Skeletal muscle tissue (tissue), 4 donors: ENCODE measurements around the gene LZTS2. TPM values are rescaled to one million over a fixed set of nuclear protein-coding genes. Genes with fewer than 3 reads are reported as not detected.

ENCODE experiments used
- H3K27ac ChIP-seq: one replicate; pipeline ENCODE4 v1.7.0; 2013; ENCODE audit warnings: mild to moderate bottlenecking, low read depth, low read length, inconsistent platforms
- H3K27me3 ChIP-seq, 3 donors: one replicate each; pipeline ENCODE4 v1.7.0; 2013; ENCODE audit warnings: low read length in 3 of 3; ENCODE audit not compliant: control insufficient read depth in 3 of 3, insufficient read depth in 3 of 3
- H3K36me3 ChIP-seq, 3 donors: one replicate each; pipeline ENCODE4 v1.7.0; 2013; ENCODE audit warnings: low read length in 3 of 3; ENCODE audit not compliant: control insufficient read depth in 3 of 3, insufficient read depth in 3 of 3
- H3K4me1 ChIP-seq, 3 donors: one replicate each; pipeline ENCODE4 v1.7.0; 2013; ENCODE audit warnings: low read length in 3 of 3, mild to moderate bottlenecking in 3 of 3; ENCODE audit not compliant: control insufficient read depth in 3 of 3, insufficient read depth in 3 of 3
- H3K4me3 ChIP-seq, 3 donors: one replicate each; pipeline ENCODE4 v1.7.0; 2013; ENCODE audit warnings: low read length in 3 of 3
- H3K9ac ChIP-seq, 3 donors: one replicate each; pipeline ENCODE4 v1.7.0; 2013; ENCODE audit warnings: low read length in 3 of 3, mild to moderate bottlenecking in 3 of 3, moderate library complexity in 2 of 3, low read depth in 1 of 3
- H3K9me3 ChIP-seq, 3 donors: one replicate each; pipeline ENCODE4 v1.7.0; 2013; ENCODE audit warnings: low read length in 3 of 3; ENCODE audit not compliant: control insufficient read depth in 3 of 3
- total RNA-seq: library from RNA; depleted of rRNA; stranded (reverse); fragments of >200 nt; gene quantifications from one replicate; pipeline ENCODE4 v1.2.3, GENCODE V29; 2014
- donor health status: Osteomylitis.

The LZTS2 gene
- total RNA-seq, 1 donor from 2014 or later: 37.6 TPM

- Histone ChIP-seq H3K9ac (no peak overlapping the region), H3K27ac (no peak overlapping the region), H3K4me1 (peaks cover 25 to 56% (median 36%) of the 10 kb centered on the region in 3 donors), H3K9me3 (no peaks in the 10 kb centered on the region), H3K27me3 (no peaks in the 10 kb centered on the region), H3K4me3 (no peak overlapping the region), H3K36me3 (peaks cover 43 to 54% (median 51%) of the 10 kb centered on the region in 3 donors)
Measured at GRCh38 chr10:100985336-100985735, 14.3 kb upstream of the LZTS2 start.

DNA sequence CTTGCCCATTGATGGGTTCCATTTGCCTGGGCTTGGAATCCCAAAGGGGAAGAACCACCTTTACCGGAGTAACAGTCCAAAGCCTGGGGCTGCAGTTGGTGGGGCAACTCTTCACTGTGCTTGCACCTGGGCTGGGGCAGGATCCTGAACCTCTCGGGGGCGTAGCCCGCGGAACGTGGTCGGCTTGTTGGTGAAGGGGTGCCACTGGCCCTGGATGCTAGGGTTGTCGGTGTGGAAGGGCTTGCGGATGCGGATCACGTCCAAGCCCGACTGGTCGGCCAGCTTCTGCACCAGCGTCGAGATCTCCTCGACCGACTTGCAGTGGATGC lies 13.0 kb upstream of the LZTS2 start:
- Histone ChIP-seq H3K27me3 (no peaks in the 10 kb centered on the region), H3K4me1 (peaks cover 27 to 58% (median 38%) of the 10 kb centered on the region in 3 donors), H3K4me3 (peak overlapping the region; percentile 95 to 100 (median 97)), H3K36me3 (peaks cover 46 to 54% (median 50%) of the 10 kb centered on the region in 3 donors), H3K9ac (peak overlapping the region; percentile 90 to 98 (median 91)), H3K9me3 (no peaks in the 10 kb centered on the region), H3K27ac (peak overlapping the region; percentile 75)

DNA sequence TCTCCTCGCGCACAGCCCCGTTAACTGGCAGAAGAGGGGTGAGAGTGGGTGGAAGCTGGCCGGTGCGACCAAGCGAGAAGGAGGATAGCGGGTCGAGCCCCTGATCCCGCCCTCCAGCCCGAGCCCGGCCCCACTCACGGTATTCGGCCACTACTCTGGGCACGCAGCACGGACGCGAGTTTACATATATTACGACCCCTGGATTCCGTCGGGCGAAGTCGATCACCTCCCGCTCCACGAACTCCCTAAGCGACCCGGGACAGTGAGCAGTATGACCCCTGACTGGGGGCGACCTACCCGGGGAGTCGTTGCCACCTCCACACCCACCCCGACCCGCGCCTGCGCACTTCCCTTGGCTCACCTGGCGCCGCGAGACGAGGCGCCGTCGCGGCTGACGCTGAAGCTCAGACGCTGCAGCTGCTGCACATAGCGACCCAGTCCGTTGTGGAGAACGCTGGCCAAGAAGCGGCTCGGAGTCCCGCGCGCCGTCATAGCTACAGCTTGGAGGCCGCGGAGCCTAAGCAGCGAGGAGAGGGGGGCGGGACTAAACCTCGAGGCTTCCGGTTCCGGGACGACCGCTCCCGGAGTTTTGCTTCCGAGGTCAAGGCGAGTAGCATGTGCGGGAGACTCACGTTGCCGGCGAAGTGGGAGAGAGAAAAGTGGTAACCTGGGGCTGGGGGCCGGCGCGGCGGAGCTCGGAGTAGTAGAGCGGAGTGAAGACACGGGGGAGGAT lies 12.5 kb upstream of the LZTS2 start, which contains the start of the genes MRPL43 and TWNK:
Gene MRPL43 (minus strand): TSS at position 546 of the 733 bp plus-strand sequence. CDS start 54 bp downstream, at position 492.
Gene TWNK (plus strand): TSS at position 592 of the 733 bp plus-strand sequence. CDS start 668 bp downstream, outside the sequence.
- H3K27ac ChIP-seq: peak within 1 kb of the TSS; percentile 75
- H3K9me3 ChIP-seq: no peaks in the 10 kb centered on the region
- no peaks in the 10 kb centered on the region for H3K27me3 ChIP-seq
- peaks cover 46 to 51% (median 50%) of the 10 kb centered on the region in 3 donors for H3K36me3 ChIP-seq
- H3K9ac ChIP-seq: peak within 1 kb of the TSS; percentile 90 to 98 (median 91)
- H3K4me3 ChIP-seq: peak within 1 kb of the TSS; percentile 95 to 100 (median 97)
- peaks cover 27 to 58% (median 38%) of the 10 kb centered on the region in 3 donors for H3K4me1 ChIP-seq

GRCh38 chr10:100987685-100988049 lies 11.9 kb upstream of the LZTS2 start:
- Histone ChIP-seq H3K36me3 (peaks cover 46 to 49% (median 49%) of the 10 kb centered on the region in 3 donors), H3K4me3 (peak overlapping the region; percentile 95 to 100 (median 97)), H3K27ac (peak overlapping the region; percentile 75)

GRCh38 chr10:100988166-100988565 lies 11.4 kb upstream of the LZTS2 start:
- H3K4me3 ChIP-seq: peak overlapping the region; percentile 95 to 100 (median 97)
- H3K4me1 ChIP-seq: peaks cover 27 to 56% (median 36%) of the 10 kb centered on the region in 3 donors
- H3K27ac ChIP-seq: no peak overlapping the region
- peak overlapping the region in 2 of 3 donors; percentile 14 to 98 for H3K9ac ChIP-seq
- H3K27me3 ChIP-seq: no peaks in the 10 kb centered on the region
- no peaks in the 10 kb centered on the region for H3K9me3 ChIP-seq
- peaks cover 44 to 45% (median 45%) of the 10 kb centered on the region in 3 donors for H3K36me3 ChIP-seq

More at GRCh38 chr10:100987685-100988049, 11.9 kb upstream of the LZTS2 start:
- Histone ChIP-seq H3K27me3 (no peaks in the 10 kb centered on the region), H3K9ac (peak overlapping the region; percentile 90 to 98 (median 91)), H3K4me1 (peaks cover 27 to 58% (median 38%) of the 10 kb centered on the region in 3 donors), H3K9me3 (no peaks in the 10 kb centered on the region)

DNA sequence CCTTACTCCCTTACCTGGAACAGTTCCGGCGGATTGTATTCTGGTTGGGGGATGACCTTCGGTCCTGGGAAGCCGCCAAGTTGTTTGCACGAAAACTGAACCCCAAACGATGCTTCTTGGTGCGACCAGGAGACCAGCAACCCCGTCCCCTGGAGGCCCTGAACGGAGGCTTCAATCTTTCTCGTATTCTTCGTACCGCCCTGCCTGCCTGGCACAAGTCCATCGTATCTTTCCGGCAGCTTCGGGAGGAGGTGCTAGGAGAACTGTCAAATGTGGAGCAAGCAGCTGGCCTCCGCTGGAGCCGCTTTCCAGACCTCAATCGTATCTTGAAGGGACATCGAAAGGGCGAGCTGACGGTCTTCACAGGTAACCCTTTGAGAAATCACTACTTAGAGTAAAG lies 10.5 kb upstream of the LZTS2 start:
- Histone ChIP-seq H3K27ac (no peak overlapping the region), H3K27me3 (no peaks in the 10 kb centered on the region), H3K36me3 (peaks cover 47 to 49% (median 49%) of the 10 kb centered on the region in 3 donors)

DNA sequence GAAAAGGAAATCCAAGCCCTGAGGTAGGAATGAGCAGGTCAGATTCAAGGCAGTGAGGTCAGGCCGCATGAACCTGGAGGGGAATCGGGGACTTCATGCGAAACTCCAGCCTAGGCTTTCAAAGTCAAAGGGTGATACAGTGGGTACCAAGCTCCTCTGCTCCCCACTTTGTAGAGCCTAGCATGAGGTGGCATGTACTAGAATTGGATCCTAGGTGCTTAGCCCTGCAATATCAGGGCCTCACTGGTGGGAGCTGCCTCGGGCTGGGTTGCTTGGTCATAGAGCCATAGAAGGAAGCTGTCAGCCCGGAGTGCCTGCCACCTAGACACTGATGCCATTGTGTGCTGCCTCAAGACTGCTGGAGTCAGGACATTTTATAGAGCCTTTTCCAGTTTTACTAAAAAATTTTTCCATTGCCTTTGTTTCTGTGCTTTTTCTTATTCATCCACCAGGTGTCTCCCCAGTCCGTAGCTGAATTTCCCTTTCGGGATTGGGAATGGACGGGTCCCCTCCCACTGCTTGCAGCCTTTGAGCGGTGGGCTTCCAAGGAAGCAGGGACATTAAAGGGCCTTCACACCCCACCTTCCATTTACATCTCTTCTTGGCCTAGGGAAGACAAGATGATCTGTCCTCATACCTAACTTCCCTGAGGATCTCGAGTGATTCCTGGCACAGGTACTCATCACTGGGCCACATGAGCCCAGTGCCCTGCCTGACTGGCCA lies 5.5 kb upstream of the LZTS2 start:
- Histone ChIP-seq H3K36me3 (peaks cover 26 to 34% (median 34%) of the 10 kb centered on the region in 3 donors), H3K9ac (peak overlapping the region in 1 of 3 donors; percentile 25), H3K4me3 (no peak overlapping the region), H3K27ac (no peak overlapping the region), H3K27me3 (no peaks in the 10 kb centered on the region), H3K9me3 (no peaks in the 10 kb centered on the region), H3K4me1 (peaks cover 15 to 37% (median 28%) of the 10 kb centered on the region in 3 donors)

More for the DNA sequence above, 10.5 kb upstream of the LZTS2 start:
- peaks cover 27 to 54% (median 36%) of the 10 kb centered on the region in 3 donors for H3K4me1 ChIP-seq
- no peaks in the 10 kb centered on the region for H3K9me3 ChIP-seq
- peak overlapping the region in 1 of 3 donors; percentile 23 for H3K9ac ChIP-seq
- no peak overlapping the region for H3K4me3 ChIP-seq

DNA sequence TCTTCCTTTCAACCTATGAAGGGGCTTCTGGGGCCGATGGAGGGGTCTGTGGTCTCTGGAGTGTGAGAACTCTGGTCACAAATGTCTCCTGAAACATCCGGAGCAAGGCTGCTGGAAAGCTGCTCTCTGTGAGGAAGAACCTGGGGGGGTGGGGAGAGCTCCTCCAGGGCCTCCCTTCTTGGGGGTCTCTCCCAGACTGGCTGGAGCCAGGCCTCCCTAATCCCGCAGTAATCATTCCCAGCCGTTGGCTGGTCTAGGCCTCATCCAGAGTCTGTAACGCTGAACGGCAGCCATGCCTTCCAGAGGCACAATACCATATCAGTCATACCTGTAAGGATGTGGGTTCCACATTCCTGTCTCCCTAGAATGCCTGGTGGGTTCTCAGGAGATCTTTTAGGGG lies 4.4 kb upstream of the LZTS2 start:
- Histone ChIP-seq H3K9me3 (no peaks in the 10 kb centered on the region), H3K4me3 (no peak overlapping the region), H3K9ac (no peak overlapping the region), H3K36me3 (peaks cover 21 to 26% (median 24%) of the 10 kb centered on the region in 3 donors), H3K27ac (no peak overlapping the region), H3K4me1 (peaks cover 15 to 31% (median 22%) of the 10 kb centered on the region in 3 donors), H3K27me3 (no peaks in the 10 kb centered on the region)

DNA sequence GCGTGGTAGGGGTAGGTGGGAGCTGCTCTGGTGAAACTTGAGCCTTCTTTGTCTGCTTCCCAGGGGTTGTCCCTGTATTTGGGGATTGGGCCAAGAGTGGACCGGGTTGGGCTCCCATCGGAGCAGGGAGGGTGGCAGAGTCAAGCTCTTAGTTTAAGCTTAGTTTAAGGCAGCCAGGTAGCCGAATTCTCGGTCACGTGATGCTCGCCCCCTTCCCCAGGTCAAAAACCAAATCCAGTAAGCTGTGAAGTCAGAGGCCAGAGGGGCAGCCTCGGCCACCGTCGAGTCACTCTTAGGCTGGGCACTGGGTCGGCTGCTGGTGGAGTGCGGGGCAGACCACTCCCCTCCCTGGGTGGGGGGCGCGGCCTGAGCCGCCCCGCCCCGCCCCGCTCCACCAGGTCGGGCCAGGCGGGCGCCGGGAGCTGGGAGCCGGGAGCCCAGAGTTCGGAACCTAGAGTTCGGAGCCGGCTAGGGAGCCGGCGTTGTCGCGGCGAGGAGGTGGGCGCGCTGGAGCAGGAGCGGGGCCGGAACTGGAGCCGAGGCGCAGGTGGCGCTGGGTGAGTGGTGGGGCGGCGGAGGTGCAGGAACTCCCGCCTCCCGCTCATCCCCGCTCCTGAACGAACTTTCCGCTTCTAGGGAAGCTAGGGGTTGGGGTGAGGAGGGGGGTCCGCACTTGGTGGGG lies 2.8 kb upstream of the LZTS2 start:
- no peaks in the 10 kb centered on the region for H3K9me3 ChIP-seq
- peak overlapping the region; percentile 72 to 86 (median 84) for H3K4me3 ChIP-seq
- H3K27ac ChIP-seq: peak overlapping the region; percentile 95
- H3K9ac ChIP-seq: peak overlapping the region; percentile 86 to 98 (median 87)
- H3K36me3 ChIP-seq: peaks cover 8 to 12% (median 10%) of the 10 kb centered on the region in 3 donors
- H3K4me1 ChIP-seq: peaks cover 27 to 43% (median 32%) of the 10 kb centered on the region in 3 donors
- no peaks in the 10 kb centered on the region for H3K27me3 ChIP-seq
